SU-DHL-6 (cell line): ENCODE measurements around the gene SORBS2.

ENCODE experiments used
- EZH2phosphoT487 ChIP-seq: fragments of 200-600 bp; sonication (generic), shearing (Covaris generic); conservative IDR thresholded peaks from 2 replicates; pipeline ENCODE4 v1.6.1; 2018; ENCODE audit warnings: mild to moderate bottlenecking, antibody characterized with exemption, low read length, moderate library complexity, mixed read lengths
- TF ChIP-seq, protein P1 (sequence below): fragments of 200-600 bp; sonication (generic); IDR thresholded peaks from one replicate; pipeline ENCODE4 v1.5.1; 2017; ENCODE audit warnings: antibody characterized with exemption, mild to moderate bottlenecking, low read length, moderate library complexity; ENCODE audit not compliant: insufficient read depth, poor library complexity, severe bottlenecking

DNA sequence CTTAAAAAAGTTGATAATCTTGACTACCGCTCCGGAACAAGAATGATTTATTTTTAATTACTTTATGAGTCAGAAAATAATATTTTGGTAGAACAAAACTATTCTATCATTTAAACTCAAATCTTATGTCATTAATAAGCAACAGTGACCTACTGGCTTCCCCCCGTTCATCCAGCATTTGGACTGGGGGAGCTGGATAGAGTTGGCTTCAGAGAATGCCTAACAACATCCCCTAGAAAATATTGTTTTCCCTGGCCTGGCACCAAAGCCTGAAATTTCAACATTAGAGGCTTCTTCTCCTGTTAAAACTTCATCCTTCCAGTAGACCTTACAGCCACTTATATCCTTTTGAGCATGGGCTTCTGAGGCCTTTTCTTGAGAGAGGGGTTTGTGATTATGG is 221.0 kb downstream of the SORBS2 start:
- no peak for TF ChIP-seq EZH2phosphoT487
- TF ChIP-seq, protein P1, sequence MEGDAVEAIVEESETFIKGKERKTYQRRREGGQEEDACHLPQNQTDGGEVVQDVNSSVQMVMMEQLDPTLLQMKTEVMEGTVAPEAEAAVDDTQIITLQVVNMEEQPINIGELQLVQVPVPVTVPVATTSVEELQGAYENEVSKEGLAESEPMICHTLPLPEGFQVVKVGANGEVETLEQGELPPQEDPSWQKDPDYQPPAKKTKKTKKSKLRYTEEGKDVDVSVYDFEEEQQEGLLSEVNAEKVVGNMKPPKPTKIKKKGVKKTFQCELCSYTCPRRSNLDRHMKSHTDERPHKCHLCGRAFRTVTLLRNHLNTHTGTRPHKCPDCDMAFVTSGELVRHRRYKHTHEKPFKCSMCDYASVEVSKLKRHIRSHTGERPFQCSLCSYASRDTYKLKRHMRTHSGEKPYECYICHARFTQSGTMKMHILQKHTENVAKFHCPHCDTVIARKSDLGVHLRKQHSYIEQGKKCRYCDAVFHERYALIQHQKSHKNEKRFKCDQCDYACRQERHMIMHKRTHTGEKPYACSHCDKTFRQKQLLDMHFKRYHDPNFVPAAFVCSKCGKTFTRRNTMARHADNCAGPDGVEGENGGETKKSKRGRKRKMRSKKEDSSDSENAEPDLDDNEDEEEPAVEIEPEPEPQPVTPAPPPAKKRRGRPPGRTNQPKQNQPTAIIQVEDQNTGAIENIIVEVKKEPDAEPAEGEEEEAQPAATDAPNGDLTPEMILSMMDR, result no peak
